Measurements from ENCODE around the gene ULK3. TPM values are rescaled to one million over a fixed set of nuclear protein-coding genes. Genes with fewer than 3 reads are reported as not detected.
A peak's percentile ranks its signal among the peaks of the same experiment; 100 is the strongest.

The ULK3 gene
- total RNA-seq, 1 donor from 2014 or later: 46.5 TPM

- no peak for TF ChIP-seq CTCF (IDR thresholded peaks at IDR 0.05; ENCODE audit: partially characterized antibody, unreplicated experiment)
- no peaks in the 10 kb centered on the region for H3K9me3 Mint-ChIP-seq (ENCODE audit: unreplicated experiment)
- peaks cover 37% of the 10 kb centered on the region for H3K4me1 Mint-ChIP-seq (ENCODE audit: low read depth, unreplicated experiment)
- peaks cover 9% of the 10 kb centered on the region for H3K27me3 Mint-ChIP-seq (ENCODE audit: unreplicated experiment)
- peak; percentile 40 for DNase-seq
- H3K36me3 Mint-ChIP-seq (ENCODE audit: unreplicated experiment): no peaks in the 10 kb centered on the region
- peak overlapping the region; percentile 62 for H3K27ac Mint-ChIP-seq (ENCODE audit: unreplicated experiment)
- peak overlapping the region; percentile 54 for H3K4me3 Mint-ChIP-seq (ENCODE audit: unreplicated experiment)
Measured at GRCh38 chr15:74788683-74789151, 54.2 kb downstream of the ULK3 start.

DNA sequence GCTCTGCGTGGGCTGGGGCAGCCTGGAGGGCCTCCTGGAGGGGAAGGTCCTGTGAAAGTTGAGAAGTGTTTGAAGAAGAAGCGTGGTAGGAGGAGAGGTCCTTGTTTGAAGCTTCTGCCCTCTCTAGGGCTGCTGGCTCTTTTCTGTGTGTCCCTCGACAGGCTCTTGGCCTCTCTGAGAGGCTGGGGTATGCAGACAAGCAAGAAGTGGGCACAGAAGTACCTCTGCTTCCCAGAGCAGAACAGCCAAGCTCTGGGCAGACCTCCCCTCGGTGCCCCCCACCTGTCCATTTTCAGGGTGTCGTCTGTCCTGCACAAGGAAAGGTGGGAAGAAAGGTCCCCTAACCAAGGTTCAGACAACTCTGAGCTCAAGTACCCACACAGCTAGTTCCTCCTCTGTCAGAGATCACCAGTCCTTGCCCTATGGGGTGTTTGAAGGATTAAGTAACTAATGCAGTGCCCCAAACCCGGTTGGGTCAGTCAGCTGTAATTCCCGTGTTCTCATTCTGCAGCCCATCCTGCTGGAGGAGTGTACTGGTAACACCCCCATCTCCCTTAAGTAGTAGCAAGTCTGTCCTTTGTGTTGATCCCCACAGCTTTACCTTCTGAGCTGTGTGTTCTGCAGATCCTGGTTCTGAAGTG, 54.8 kb downstream of the ULK3 start:
- no peak for DNase-seq
- Mint-ChIP-seq H3K4me1 (ENCODE audit: low read depth, unreplicated experiment) (peaks cover 40% of the 10 kb centered on the region), H3K4me3 (ENCODE audit: unreplicated experiment) (peak overlapping the region; percentile 71), H3K27ac (ENCODE audit: unreplicated experiment) (peak overlapping the region; percentile 62), H3K27me3 (ENCODE audit: unreplicated experiment) (peaks cover 9% of the 10 kb centered on the region), H3K9me3 (ENCODE audit: unreplicated experiment) (no peaks in the 10 kb centered on the region), H3K36me3 (ENCODE audit: unreplicated experiment) (no peaks in the 10 kb centered on the region)
- no peak for TF ChIP-seq CTCF (IDR thresholded peaks at IDR 0.05; ENCODE audit: partially characterized antibody, unreplicated experiment)

GRCh38 chr15:74787251-74788041, 55.5 kb downstream of the ULK3 start:
- TF ChIP-seq CTCF (IDR thresholded peaks at IDR 0.05; ENCODE audit: partially characterized antibody, unreplicated experiment): peak; percentile 48
- peak; percentile 81 for DNase-seq
- Mint-ChIP-seq H3K4me1 (ENCODE audit: low read depth, unreplicated experiment) (peaks cover 37% of the 10 kb centered on the region), H3K36me3 (ENCODE audit: unreplicated experiment) (no peaks in the 10 kb centered on the region), H3K9me3 (ENCODE audit: unreplicated experiment) (no peaks in the 10 kb centered on the region), H3K4me3 (ENCODE audit: unreplicated experiment) (peak overlapping the region; percentile 71), H3K27ac (ENCODE audit: unreplicated experiment) (peak overlapping the region; percentile 46), H3K27me3 (ENCODE audit: unreplicated experiment) (peaks cover 6% of the 10 kb centered on the region)

DNA sequence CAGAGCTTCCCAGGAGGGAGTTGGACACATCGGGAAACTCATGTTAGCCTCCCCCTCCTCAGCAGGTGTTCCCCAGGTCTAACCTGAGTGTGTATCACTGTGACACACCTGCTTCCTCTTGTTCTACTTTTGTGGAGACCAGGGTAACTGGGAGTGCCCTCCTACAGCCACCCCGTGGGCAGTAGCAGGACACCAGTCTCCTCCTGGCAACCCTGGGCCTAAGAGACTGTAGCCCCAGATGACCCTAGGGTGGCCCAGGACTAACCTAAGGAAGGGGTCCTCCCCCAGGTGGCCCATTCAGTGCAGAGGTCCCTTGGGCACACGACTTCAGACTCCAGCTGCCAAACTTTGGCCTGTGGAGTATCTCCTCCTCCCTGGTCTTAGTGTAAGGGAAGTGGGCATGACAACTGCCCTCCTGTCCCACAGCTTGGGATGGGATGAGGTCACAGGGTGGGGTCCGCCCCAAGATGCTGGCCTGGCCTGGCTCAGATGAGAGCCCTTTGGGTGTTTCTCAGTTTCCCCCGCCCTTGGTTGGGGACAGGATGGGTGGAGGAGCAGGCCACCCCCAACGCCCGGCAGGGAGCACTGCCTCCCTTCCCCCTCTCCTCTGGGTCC, 56.3 kb downstream of the ULK3 start:
- H3K27ac Mint-ChIP-seq (ENCODE audit: unreplicated experiment): peak overlapping the region; percentile 12
- H3K27me3 Mint-ChIP-seq (ENCODE audit: unreplicated experiment): peaks cover 6% of the 10 kb centered on the region
- H3K36me3 Mint-ChIP-seq (ENCODE audit: unreplicated experiment): no peaks in the 10 kb centered on the region
- no peaks in the 10 kb centered on the region for H3K9me3 Mint-ChIP-seq (ENCODE audit: unreplicated experiment)
- no peak for TF ChIP-seq CTCF (IDR thresholded peaks at IDR 0.05; ENCODE audit: partially characterized antibody, unreplicated experiment)
- DNase-seq: no peak
- peaks cover 34% of the 10 kb centered on the region for H3K4me1 Mint-ChIP-seq (ENCODE audit: low read depth, unreplicated experiment)
- H3K4me3 Mint-ChIP-seq (ENCODE audit: unreplicated experiment): no peak overlapping the region

Small RNA genes within 50 kb of the gene (microRNA-seq; reads per million reads assigned to microRNA genes)
- gene MIR4513 (ENCODE audit: unreplicated experiment) (not detected), gene MIR6882 (ENCODE audit: unreplicated experiment) (2.9 reads per million, percentile 21 among the genes with 10 or more reads in this experiment)

Other genes with a start within 250 kb of the ULK3 start
- gene CLK3, start 227.3 kb downstream of the ULK3 start, total RNA-seq (ENCODE audit: unreplicated experiment): 99.7 TPM
- gene EDC3, start 147.1 kb downstream of the ULK3 start, total RNA-seq (ENCODE audit: unreplicated experiment): 66.0 TPM
- gene CYP1A1, start 117.6 kb downstream of the ULK3 start, total RNA-seq (ENCODE audit: unreplicated experiment): 0.27 TPM
- not detected for gene CYP1A2, start 94.3 kb downstream of the ULK3 start, total RNA-seq (ENCODE audit: unreplicated experiment)
- gene CSK, start 61.1 kb downstream of the ULK3 start, total RNA-seq (ENCODE audit: unreplicated experiment): 72.6 TPM
- gene LMAN1L, start 30.3 kb downstream of the ULK3 start, total RNA-seq (ENCODE audit: unreplicated experiment): not detected
- 0.32 TPM for gene CPLX3, start 16.5 kb downstream of the ULK3 start, total RNA-seq (ENCODE audit: unreplicated experiment)
- gene SCAMP2, start 30.2 kb upstream of the ULK3 start, total RNA-seq (ENCODE audit: unreplicated experiment): 35.6 TPM
- 33.1 TPM for gene MPI, start 46.9 kb upstream of the ULK3 start, total RNA-seq (ENCODE audit: unreplicated experiment)
- gene FAM219B, start 63.7 kb upstream of the ULK3 start, total RNA-seq (ENCODE audit: unreplicated experiment): 171 TPM
- gene COX5A, start 94.9 kb upstream of the ULK3 start, total RNA-seq (ENCODE audit: unreplicated experiment): 219 TPM
- gene RPP25, start 113.6 kb upstream of the ULK3 start, total RNA-seq (ENCODE audit: unreplicated experiment): 2.3 TPM
- 164 TPM for gene SCAMP5, start 152.4 kb upstream of the ULK3 start, total RNA-seq (ENCODE audit: unreplicated experiment)
- 12.7 TPM for gene PPCDC, start 180.4 kb upstream of the ULK3 start, total RNA-seq (ENCODE audit: unreplicated experiment)